Myocyte (in vitro differentiated cells): Measurements from ENCODE around the gene MELK. TPM values are rescaled to one million over a fixed set of nuclear protein-coding genes. Genes with fewer than 3 reads are reported as not detected.
"Not testable (repeated sequence)": the region's sequence is repeated elsewhere in the genome, so short reads cannot be mapped to it uniquely, and the experiment has no call there.

ENCODE experiments used
- DNase-seq: peaks from one replicate; pipeline ENCODE4 v3.0.0-alpha.2; 2012; ENCODE audit warnings: low read depth
- polyA plus RNA-seq: library from polyadenylated mRNA; unstranded; fragments of >200 nt; gene quantifications from one replicate; pipeline ENCODE4 v1.2.1, GENCODE V29; 2012; ENCODE audit warnings: missing spikeins
- total RNA-seq: library from RNA; depleted of rRNA; stranded (reverse); fragments of >200 nt; gene quantifications from 2 replicates; pipeline ENCODE4 v1.2.3, GENCODE V29; 2014

Gene MELK
- total RNA-seq, result 2.9 and 3.1 TPM in 2 replicates
- 1.9 TPM for polyA plus RNA-seq

DNA sequence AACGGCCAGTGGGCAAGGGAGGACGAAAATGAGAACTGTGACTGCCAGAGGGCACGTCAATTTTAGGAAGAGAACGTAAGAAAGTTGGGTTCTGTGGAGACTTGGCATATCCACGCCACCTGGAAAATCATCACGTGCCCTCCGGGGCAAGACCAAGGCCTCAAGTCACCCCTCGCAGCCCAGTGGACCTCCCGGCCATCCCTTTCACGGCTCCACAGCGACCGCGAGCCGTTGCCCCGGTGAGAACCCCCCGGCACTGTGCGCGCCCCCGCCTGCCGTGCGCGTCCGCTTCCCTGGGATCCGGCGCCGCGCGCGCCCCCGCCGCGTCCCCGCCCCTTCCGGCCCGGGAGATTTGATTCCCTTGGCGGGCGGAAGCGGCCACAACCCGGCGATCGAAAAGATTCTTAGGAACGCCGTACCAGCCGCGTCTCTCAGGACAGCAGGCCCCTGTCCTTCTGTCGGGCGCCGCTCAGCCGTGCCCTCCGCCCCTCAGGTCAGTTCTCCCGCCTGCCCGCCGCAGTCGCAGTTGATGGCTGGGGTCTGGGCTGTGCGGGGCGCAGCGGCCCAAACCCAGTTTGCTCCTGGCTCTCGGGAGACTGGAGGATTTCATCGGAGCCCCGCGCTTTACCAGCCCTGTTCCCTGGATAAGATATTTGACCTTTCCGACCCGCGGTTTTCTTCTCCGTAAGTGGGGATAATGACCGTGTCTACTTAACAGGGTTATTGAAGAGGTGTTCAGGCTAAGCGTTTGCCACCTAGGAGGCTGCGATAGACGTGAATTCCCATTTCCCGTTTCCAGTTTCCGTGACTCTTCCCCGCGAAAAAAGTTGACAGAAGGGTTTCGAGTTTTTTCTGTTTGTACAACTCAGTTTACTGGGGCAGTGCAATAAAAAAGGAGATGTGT lies at the start of gene MELK:
Gene MELK, plus strand, starts transcription at position 381 of the 904 bp plus-strand sequence. CDS start 8,787 bp downstream, outside the sequence.
- DNase-seq, result peak; percentile 84

DNA sequence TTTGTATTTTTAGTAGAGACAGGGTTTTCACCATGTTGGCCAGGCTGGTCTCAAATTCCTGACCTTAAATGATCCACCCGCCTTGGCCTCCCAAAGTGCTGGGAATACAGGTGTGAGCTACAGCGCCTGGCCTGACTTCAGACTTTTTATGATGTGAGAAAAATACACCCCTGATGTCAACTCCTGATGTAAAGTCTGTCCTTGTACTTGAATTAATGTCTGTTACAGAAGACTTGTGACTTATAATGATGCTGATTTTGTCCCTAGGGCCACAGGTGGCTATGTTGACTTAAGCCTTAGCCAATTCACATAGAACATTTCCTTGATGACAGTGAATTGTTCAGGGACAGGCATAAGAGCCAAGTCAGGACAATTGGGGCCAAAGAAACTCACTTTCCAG lies 42.5 kb upstream of the MELK start:
- DNase-seq, result no peak

DNA sequence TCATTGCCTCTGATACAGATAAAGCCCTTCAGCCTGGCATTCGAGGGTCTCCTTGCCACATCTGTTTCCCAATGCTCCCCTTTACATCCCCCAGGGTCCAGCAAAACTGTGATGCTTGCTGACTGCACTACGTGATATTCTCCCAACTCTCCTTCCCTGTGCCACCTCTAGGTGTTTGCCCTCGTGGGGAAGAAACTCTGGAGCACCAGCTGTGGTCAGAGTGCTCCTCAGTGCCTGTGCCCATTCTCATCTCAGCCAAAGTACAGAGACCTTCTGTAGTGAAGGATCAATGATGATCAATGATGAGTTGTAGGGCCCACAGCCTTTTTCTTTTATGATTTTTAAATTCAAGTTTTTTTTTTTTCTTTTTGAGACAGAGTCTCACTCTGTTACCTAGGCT lies 40.3 kb upstream of the MELK start:
- no peak for DNase-seq

DNA sequence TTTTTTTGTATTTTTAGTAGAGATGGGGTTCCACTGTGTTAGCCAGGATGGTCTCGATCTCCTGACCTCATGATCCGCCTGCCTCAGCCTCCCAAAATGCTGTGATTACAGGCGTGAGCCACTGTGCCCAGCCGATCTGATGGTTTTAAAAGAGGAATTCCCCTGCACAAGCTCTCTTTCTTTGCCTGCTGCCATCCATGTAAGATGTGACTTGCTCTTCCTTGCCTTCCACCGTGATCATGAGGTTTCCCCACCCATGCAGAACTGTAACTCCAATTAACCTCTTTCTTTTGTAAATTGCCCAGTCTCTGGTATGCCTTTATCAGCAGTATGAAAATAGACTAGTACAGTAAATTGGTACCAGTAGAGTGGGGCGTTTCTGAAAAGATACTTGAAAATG lies 39.0 kb upstream of the MELK start:
- DNase-seq, result not testable (repeated sequence)

DNA sequence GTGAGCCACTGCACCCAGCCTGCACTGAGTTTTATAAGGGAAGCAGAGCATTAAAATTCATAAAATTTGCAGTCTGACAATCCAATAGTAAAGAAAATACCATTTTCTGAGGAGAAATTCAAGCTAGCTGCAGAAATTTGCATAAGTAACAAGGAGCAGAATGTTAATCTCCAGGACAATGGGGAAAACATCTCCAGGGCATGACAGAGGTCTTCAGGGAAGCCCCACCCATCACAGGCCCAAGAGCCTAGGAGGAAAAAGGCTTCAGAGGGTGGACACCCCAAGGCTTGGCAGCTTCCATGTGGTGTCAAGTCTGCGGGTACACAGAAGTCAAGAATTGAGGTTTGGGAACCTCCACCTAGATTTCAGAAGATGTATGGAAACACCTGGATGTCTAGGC lies 37.6 kb upstream of the MELK start:
- DNase-seq, result no peak

DNA sequence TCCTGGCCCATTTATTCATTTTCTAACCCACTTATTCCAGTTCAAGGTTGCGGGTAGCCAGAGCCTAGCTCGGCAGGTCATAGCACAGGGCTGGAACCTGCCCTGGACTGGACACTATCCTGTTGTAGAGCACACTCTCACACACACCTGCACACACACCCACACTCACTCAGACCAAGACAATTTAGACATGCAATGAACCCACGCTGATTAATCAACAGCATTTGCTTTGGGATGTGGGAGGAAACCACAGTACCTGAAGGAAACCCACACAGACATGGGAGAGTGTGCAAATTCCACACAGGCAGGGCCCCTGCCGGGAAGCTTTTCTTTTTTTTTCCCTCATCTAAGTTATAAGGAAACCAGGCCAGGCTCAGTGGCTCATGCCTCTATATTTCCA lies 34.8 kb upstream of the MELK start:
- no peak for DNase-seq

DNA sequence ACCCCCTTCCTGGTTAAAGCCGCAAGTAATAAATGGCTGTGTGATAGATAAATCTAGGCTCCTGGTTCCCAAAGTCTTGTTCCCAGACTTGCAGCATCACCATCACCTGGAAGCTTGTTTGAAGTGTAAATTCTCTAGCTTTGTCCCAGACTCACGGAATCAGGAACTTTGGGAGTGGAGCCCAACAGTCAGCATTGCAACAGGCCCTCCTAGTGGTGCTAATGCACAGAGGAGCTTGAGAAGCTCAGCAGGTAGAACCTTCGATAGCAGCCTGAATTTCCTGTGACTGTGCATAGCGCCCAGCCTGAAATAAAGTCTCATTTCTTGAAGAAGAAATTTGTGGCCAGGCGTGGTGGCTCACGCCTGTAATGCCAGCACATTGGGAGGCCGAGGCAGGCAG lies 30.3 kb upstream of the MELK start:
- no peak for DNase-seq

DNA sequence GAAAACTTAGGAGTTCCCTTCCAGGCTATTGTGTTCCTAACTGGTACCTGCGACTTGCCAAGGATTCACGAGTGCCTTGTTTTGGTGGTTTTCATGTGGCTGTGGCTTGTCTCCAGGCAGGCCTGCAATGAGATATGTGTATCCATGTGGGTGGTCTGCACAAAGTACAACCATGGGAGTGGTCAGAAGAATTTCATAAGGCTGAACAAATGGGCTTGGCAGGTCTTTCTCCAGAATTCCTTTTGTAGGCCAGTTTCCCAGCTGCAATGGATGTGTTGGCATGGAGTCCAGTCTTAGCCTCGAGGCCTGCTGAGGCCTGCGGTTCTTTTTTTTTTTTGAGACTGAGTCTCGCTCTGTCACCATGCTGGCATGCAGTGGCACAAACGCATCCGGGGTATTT lies 28.8 kb upstream of the MELK start:
- DNase-seq, result peak; percentile 81

DNA sequence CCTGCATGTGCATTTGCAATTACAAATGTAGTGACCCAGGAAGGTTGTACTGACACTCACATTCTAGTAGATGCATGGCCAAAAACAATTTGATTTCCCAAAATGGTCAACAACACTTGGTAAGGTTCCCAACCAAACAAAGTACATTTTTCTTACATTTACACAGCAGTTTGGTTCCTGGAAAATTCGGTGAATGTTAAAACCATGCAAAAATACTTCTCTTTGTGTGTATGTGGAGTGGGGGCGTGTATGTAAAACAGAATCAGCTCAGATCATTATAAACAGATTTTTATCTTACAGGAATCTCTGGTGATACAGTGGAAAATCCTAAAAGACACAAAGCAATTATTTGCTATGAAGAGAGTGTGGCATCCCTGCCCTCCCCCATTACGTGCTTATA lies 25.1 kb upstream of the MELK start:
- DNase-seq, result no peak

DNA sequence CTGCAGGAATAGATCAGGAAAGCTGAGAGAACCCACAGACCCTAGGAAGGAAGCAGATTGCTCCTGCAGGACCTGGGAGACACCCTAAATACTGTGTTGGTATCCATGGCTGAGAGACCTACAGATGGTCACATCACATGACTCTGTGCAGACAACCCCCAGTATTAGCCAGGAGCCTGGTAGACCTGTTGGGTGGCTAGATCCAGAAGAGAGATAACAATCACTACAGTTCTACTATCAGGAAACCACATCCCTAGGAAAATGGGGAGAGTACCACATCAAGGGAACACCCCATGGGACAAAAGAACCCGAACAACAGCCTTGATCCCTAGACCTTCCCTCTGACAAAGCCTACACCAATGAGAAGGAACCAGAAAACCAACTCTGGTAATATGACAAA lies 24.2 kb upstream of the MELK start:
- DNase-seq, result no peak

DNA sequence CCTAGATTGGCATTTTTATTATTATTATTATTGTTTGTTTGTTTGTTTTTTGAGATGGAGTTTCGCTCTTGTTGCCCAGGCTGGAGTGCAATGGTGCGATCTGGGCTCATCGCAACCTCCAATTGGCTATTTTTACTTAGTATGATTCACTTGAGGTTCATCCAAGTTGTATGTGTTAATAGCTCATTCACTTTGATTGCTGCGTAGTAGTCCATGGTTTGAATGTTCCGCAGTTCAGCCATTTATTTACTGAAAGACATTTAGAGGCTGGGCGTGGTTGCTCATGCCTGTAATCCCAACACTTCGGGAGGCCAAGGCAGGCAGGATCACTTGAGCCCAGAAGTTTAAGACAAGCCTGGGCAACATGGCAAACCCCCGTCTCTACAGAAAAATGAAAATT lies 22.6 kb upstream of the MELK start:
- no peak for DNase-seq

DNA sequence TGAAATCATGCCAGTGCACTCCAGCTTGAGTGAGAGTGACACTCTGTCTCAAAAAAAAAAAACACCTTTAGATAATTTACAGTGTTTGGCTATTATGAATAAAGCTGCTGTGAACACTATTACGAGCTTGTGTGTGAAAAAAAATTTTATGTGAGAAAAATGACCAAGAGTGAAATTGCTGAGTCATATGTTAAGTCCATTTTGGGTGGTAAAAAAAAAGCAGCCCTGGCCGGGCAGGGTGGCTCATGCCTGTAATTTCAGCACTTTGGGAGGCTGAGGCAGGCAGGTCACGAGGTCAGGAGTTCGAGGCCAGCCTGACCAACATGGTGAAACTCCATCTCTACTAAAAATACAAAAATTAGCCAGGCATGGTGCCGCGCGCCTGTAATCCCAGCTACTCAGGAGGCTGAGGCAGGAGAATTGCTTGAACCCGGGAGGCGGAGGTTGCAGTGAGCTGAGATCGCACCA lies 22.0 kb upstream of the MELK start:
- DNase-seq, result not testable (repeated sequence)

DNA sequence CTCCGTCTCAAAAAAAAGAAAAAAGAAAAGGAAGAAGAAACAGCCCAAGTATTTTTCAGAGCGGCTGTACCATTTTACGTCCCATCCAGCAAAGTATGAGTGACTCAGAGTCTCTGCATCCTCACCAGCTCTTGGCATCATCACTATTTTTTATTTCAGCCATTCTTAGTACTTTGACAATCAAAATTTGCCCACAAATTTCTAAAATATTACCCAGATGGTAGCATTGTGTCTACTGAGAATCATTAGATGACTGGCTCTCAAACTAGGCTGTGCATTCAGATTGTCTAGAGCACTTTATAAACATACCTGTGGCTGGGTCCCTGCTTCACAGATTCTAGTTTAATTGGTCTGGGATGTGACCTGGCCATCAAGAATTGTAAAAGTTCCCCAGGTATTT lies 21.6 kb upstream of the MELK start:
- DNase-seq, result no peak

DNA sequence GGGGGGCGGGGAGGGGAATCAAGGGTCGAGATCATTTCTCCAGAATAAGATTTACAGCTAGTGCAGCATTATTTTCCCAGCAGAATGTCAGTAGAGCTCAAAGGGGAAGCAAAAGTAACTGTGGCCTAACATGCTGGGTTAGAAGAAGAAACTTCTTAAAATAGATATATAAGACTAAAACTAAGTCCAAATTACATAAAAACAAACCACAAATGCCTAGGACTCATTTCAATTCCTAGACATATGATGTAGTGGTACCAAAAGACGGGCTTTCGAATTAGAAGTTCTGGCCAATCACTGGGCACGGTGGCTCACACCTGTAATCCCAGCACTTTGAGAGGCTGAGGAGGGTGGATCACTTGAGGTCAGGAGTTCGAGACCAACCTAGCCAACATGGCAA lies 20.8 kb upstream of the MELK start:
- no peak for DNase-seq

DNA sequence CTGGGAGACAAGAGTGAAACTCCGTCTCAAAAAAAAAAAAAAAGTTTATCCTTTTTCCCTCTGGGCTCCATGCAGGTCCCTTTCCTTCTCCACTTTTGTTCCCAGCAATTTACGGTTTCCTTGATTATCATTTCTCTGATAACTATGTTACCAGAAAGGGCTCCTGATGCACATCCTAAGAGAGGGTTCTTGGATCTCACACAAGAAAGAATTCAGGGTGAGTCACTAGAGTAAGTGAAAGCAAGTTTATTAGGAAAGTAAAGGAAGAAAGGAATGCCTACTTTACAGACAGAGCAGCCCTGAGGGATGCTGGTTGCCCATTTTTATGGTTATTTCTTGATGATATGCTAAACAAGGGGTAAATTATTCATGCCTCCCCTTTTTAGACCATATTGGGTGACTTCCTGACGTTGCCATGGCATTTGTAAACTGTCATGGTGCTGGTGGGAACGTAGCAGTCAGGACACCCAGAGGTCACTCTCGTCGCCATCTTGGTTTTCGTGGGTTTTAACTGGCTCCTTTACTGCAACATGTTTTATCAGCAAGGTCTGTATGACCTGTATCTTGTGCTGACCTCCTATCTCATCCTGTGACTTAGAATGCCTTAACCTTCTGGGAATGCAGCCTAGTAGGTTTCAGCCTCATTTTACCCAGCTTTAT lies 13.5 kb upstream of the MELK start:
- no peak for DNase-seq

DNA sequence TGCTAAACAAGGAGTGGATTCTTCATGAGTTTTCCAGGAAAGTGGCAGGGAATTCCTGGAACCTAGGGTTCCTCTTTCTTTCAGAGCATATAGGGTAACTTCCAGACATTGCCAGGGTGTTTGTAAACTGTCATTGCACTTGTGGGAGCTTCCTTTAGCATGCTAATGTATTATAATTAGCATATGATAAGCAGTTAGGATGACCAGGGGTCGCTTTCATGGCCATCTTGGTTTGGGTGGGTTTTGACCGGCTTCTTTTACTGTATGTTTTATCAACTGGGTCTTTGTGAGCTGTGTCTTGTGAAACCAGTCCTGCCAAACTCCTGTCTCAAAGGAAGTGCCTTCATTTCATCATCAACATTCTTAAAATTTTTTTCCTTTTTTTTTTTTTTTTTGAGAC lies 11.9 kb upstream of the MELK start:
- no peak for DNase-seq

DNA sequence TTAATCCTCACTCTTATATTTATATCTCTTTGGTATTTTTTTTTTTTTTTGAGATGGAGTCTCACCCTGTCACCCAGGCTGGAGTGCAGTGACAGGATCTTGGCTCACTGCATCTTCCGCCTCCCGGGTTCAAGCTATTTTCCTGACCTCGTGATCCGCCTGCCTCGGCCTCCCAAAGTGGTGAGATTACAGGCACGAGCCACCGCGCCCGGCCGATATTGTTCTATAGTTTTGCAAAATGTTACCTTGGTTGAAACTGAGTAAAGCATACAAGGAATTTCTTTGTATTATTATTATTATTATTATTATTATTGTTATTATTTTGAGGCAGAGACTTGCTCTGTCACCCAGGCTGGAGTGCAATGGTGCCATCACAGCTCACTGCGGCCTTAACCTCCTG lies 9.9 kb upstream of the MELK start:
- not testable (repeated sequence) for DNase-seq

DNA sequence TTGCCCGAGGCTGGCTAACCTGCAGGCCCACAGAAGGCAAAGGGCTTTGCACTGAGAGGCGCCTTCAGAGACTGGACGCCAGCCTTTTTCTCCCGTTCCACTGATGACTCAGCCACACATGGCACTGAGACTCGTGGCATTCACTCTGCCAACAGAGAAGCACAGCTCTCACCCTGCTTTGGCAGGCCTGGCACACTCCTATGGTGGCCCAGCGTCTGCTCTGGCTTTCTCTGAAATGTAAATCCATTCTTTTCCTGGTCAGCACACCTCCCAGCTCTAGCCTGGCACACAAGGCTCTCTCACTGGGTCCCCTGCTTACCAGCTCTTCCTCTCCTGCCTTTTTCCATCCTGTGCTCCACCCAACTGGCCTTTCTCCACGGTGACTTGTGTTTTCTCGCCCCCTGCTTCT lies 5.9 kb upstream of the MELK start:
- DNase-seq, result peak; percentile 89

DNA sequence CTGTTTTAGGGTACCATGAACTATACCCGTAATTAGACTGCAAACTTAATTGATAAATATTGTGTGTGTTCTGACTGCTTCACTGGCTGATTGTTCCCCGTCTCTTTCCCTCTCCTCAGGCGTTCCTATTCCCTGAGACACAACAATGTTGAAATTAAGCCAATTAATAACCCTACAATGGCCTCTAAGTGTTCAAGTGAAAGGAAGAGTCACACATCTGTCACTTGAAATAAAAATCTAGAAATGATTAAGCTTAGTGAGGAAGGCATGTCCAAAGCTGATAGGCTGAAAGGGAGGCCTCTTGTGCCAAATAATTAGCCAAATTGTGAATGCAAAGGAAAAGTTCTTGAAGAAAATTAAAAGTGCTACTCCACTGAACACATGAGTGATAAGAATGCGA lies 4.0 kb upstream of the MELK start:
- DNase-seq, result not testable (repeated sequence)

DNA sequence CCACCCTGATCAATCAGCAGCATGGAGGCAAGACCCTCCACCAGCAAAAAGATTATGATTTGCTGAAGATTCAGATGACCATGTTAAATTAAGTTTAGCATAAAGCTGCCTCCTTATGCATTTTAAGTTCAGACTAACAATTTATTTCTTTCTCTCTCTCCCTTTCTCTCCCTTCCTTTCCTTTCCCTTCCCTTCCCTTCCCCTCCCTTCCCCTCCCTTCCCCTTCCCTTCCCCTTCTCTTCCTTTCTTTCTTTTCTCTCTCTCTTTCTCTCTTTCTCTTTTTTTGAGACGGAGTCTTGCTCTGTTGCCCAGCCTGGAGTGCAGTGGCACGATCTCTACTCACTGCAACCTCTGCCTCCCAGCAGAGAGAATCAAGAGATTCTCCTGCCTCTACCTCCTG lies 1.4 kb upstream of the MELK start:
- DNase-seq, result no peak

DNA sequence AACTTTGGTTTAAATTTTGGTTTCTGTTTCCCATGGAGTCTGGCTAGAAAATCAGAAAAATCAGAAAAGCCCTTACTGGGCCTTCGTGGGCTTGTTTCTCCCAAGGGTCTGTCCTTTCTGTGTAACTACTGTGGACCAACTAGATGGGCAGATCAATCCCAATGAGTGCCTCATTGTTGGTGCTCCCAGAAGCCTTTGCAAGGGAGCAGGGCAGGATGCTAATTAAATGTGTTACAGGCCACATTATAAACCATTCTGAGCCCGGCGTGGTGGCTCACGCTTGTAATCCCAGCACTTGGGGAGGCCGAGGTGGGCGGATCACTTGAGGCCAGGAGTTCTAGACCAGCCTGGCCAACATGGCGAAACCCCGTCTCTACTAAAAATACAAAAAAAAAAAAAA lies 1.4 kb downstream of the MELK start:
- DNase-seq, result not testable (repeated sequence)

DNA sequence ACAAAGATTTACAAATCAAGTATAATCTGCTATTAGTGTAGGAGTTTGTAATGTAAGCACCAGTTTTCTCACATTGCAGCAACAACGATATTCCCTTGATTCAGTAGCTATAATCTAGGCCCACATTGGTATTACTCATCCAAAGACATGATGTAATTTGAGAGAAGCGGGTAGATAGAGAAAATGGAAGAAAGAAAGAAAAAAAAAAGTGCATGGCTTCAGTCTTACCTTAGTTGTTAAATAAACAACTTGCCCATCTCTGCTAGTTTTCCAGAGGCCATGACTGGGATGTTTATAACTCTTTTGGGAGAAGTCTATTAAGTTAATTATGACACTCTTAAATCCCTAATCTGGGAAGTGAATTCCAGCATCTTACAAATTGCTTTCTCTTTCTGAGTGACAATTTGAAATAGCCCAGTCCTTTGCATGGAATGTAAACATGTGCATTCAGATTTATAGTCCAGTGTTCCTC lies 2.8 kb downstream of the MELK start:
- DNase-seq, result no peak
